ENCODE measurements around the gene PAX8. TPM values are rescaled to one million over a fixed set of nuclear protein-coding genes. Genes with fewer than 3 reads are reported as not detected.

PAX8 gene
- total and polyA plus RNA-seq, 2 of the 13 experiments (the other 11 are each of a cell fraction or from before 2014, with no cell fraction given) = 1.5 to 8.8 TPM

DNA sequence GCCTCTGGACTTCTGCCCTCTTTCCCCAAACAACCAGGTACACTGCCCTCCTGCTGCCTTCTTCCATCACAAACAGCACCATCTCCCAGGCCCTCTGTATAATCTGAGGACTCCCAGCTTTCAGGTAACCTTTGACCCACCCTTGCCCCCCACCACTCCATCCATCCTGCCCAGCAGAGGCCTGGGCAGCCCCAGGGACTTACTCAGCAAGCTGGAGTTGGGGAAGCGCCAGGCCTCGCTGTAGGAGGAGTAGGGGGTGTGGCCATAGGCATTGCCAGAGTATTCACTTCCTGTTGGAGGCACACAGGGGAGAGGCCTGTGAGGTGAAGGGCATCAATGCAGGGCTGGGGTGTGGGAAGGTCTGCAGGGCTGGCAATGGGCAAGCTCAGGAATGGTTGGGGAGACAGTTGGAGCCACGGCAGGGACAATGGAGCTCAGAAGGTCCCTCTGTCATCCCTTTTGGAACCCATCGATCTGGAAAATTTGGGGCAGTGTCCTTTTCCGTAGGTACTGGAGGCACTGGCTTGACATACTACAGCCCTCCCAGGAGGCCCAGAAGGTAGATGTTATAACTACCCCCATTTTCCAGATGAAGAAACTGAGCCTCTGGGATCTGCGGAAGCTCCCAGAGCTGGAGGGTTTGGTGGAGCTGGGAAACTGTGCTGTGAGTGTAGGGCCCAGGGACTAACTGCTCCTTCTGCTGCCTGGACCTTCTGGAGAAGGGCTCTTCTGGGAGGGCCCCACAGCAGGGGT is 58.7 kb downstream of the PAX8 start (continued):
- no peak for TF ChIP-seq HOXA9 (CRISPR knock-in tag; IDR thresholded peaks at IDR 0.05; ENCODE audit: borderline replicate concordance)
- TF ChIP-seq MEF2D (CRISPR knock-in tag; IDR thresholded peaks at IDR 0.05) = peak; percentile 72
- TF ChIP-seq ZNF326 (CRISPR knock-in tag; IDR thresholded peaks at IDR 0.05; ENCODE audit: borderline replicate concordance) = no peak
- no peak for TF ChIP-seq ZBTB3 (CRISPR knock-in tag; IDR thresholded peaks at IDR 0.05; ENCODE audit: borderline replicate concordance, low read depth)
- TF ChIP-seq, protein P1, sequence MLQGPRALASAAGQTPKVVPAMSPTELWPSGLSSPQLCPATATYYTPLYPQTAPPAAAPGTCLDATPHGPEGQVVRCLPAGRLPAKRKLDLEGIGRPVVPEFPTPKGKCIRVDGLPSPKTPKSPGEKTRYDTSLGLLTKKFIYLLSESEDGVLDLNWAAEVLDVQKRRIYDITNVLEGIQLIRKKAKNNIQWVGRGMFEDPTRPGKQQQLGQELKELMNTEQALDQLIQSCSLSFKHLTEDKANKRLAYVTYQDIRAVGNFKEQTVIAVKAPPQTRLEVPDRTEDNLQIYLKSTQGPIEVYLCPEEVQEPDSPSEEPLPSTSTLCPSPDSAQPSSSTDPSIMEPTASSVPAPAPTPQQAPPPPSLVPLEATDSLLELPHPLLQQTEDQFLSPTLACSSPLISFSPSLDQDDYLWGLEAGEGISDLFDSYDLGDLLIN (CRISPR knock-in tag; IDR thresholded peaks at IDR 0.05; ENCODE audit: borderline replicate concordance) = no peak
- TF ChIP-seq, protein P2, sequence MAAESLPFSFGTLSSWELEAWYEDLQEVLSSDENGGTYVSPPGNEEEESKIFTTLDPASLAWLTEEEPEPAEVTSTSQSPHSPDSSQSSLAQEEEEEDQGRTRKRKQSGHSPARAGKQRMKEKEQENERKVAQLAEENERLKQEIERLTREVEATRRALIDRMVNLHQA (CRISPR knock-in tag; IDR thresholded peaks at IDR 0.05) = no peak
- TF ChIP-seq, protein P3, sequence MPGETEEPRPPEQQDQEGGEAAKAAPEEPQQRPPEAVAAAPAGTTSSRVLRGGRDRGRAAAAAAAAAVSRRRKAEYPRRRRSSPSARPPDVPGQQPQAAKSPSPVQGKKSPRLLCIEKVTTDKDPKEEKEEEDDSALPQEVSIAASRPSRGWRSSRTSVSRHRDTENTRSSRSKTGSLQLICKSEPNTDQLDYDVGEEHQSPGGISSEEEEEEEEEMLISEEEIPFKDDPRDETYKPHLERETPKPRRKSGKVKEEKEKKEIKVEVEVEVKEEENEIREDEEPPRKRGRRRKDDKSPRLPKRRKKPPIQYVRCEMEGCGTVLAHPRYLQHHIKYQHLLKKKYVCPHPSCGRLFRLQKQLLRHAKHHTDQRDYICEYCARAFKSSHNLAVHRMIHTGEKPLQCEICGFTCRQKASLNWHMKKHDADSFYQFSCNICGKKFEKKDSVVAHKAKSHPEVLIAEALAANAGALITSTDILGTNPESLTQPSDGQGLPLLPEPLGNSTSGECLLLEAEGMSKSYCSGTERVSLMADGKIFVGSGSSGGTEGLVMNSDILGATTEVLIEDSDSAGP (CRISPR knock-in tag; IDR thresholded peaks at IDR 0.05; ENCODE audit: borderline replicate concordance) = peak; percentile 60; the same call in 1 of the 2 replicates
- TF ChIP-seq RELA (CRISPR knock-in tag; IDR thresholded peaks at IDR 0.05) = no peak
- peak; percentile 99 for TF ChIP-seq ZFX (CRISPR knock-in tag; IDR thresholded peaks at IDR 0.05; ENCODE audit: low read depth)
- TF ChIP-seq DNMT3B (CRISPR knock-in tag; conservative IDR thresholded peaks at IDR 0.05) = no peak
- TF ChIP-seq ZNF672 (CRISPR knock-in tag; IDR thresholded peaks at IDR 0.05) = no peak
- TF ChIP-seq ZSCAN21 (CRISPR knock-in tag; IDR thresholded peaks at IDR 0.05; ENCODE audit: borderline replicate concordance) = peak; percentile 74; the same call in 1 of the 2 replicates
- TF ChIP-seq, protein P4, sequence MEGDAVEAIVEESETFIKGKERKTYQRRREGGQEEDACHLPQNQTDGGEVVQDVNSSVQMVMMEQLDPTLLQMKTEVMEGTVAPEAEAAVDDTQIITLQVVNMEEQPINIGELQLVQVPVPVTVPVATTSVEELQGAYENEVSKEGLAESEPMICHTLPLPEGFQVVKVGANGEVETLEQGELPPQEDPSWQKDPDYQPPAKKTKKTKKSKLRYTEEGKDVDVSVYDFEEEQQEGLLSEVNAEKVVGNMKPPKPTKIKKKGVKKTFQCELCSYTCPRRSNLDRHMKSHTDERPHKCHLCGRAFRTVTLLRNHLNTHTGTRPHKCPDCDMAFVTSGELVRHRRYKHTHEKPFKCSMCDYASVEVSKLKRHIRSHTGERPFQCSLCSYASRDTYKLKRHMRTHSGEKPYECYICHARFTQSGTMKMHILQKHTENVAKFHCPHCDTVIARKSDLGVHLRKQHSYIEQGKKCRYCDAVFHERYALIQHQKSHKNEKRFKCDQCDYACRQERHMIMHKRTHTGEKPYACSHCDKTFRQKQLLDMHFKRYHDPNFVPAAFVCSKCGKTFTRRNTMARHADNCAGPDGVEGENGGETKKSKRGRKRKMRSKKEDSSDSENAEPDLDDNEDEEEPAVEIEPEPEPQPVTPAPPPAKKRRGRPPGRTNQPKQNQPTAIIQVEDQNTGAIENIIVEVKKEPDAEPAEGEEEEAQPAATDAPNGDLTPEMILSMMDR (CRISPR knock-in tag; IDR thresholded peaks at IDR 0.05) = 0 out of 2 replicates have a peak, but pooled peaks have one; percentile 3
- TF ChIP-seq, protein P5, sequence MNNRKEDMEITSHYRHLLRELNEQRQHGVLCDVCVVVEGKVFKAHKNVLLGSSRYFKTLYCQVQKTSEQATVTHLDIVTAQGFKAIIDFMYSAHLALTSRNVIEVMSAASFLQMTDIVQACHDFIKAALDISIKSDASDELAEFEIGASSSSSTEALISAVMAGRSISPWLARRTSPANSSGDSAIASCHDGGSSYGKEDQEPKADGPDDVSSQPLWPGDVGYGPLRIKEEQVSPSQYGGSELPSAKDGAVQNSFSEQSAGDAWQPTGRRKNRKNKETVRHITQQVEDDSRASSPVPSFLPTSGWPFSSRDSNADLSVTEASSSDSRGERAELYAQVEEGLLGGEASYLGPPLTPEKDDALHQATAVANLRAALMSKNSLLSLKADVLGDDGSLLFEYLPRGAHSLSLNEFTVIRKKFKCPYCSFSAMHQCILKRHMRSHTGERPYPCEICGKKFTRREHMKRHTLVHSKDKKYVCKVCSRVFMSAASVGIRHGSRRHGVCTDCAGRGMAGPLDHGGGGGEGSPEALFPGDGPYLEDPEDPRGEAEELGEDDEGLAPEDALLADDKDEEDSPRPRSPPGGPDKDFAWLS (CRISPR knock-in tag; IDR thresholded peaks at IDR 0.05; ENCODE audit: borderline replicate concordance) = no peak
- peak; percentile 28 for TF ChIP-seq ASH2L (IDR thresholded peaks at IDR 0.05; ENCODE audit: insufficient read length, low read depth, low read length)
- TF ChIP-seq, protein P6, sequence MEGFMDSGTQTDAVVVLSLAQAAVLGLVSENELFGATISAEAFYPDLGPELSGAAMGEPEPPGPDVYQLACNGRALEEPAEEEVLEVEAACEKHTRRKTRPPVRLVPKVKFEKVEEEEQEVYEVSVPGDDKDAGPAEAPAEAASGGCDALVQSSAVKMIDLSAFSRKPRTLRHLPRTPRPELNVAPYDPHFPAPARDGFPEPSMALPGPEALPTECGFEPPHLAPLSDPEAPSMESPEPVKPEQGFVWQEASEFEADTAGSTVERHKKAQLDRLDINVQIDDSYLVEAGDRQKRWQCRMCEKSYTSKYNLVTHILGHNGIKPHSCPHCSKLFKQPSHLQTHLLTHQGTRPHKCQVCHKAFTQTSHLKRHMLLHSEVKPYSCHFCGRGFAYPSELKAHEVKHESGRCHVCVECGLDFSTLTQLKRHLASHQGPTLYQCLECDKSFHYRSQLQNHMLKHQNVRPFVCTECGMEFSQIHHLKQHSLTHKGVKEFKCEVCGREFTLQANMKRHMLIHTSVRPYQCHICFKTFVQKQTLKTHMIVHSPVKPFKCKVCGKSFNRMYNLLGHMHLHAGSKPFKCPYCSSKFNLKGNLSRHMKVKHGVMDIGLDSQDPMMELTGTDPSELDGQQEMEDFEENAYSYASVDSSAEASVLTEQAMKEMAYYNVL (CRISPR knock-in tag; IDR thresholded peaks at IDR 0.05; ENCODE audit: borderline replicate concordance) = no peak; the same call in 1 of the 2 replicates
- no peak for TF ChIP-seq ZNF816 (CRISPR knock-in tag; IDR thresholded peaks at IDR 0.05; ENCODE audit: borderline replicate concordance)
- TF ChIP-seq BRCA1 (CRISPR knock-in tag; IDR thresholded peaks at IDR 0.05) = no peak
- TF ChIP-seq ZNF720 (CRISPR knock-in tag; IDR thresholded peaks at IDR 0.05) = no peak
